Cortex of kidney (tissue), 1 donor: Measurements from ENCODE around the gene ATP11A.
"Not testable (repeated sequence)": the region's sequence is repeated elsewhere in the genome, so short reads cannot be mapped to it uniquely, and the experiment has no call there.

ENCODE experiments used
- DNase-seq: peaks from one replicate; lab custom pipeline; 2025; lab: John Stamatoyannopoulos, UW

Gene ATP11A

GRCh38 chr13:112881656-112882554, 192.1 kb downstream of the ATP11A start:
- DNase-seq, result no peak

- DNase-seq, result no peak
These were observed 192.8 kb downstream of the ATP11A start for GRCh38 chr13:112882555-112883024.

- no peak for DNase-seq
These were observed 193.6 kb downstream of the ATP11A start for GRCh38 chr13:112883241-112883945.

- DNase-seq, result not testable (repeated sequence)
These were observed 194.9 kb downstream of the ATP11A start for GRCh38 chr13:112884700-112885099.

GRCh38 chr13:112885242-112885781, 195.5 kb downstream of the ATP11A start:
- DNase-seq, result no peak

GRCh38 chr13:112885782-112886268, 196.0 kb downstream of the ATP11A start:
- DNase-seq, result no peak

GRCh38 chr13:112887151-112887550, 197.3 kb downstream of the ATP11A start:
- no peak for DNase-seq

GRCh38 chr13:112887557-112887991, 197.7 kb downstream of the ATP11A start:
- DNase-seq, result no peak

GRCh38 chr13:112888238-112889111, 198.6 kb downstream of the ATP11A start:
- no peak for DNase-seq

GRCh38 chr13:112889351-112890290, 199.8 kb downstream of the ATP11A start:
- no peak for DNase-seq

GRCh38 chr13:112890316-112891145, 200.7 kb downstream of the ATP11A start:
- DNase-seq, result no peak

GRCh38 chr13:112891477-112892401, 201.9 kb downstream of the ATP11A start:
- DNase-seq, result no peak

- no peak for DNase-seq
These were observed 202.8 kb downstream of the ATP11A start for GRCh38 chr13:112892426-112893206.

GRCh38 chr13:112893207-112893569, 203.3 kb downstream of the ATP11A start:
- no peak for DNase-seq

- no peak for DNase-seq
These were observed 204.0 kb downstream of the ATP11A start for GRCh38 chr13:112893570-112894422.

- no peak for DNase-seq
These were observed 204.5 kb downstream of the ATP11A start for GRCh38 chr13:112894423-112894672.
